T-helper 22 cell (primary cell): ENCODE measurements around the gene STXBP5.

Source experiments
- DNase-seq: peaks from one replicate; pipeline ENCODE4 v3.0.0-alpha.2; 2020; ENCODE audit warnings: low read depth

The STXBP5 gene

GRCh38 chr6:147204060-147204785 lies at the start of gene STXBP5:
Gene STXBP5 (plus strand): TSS chr6:147204417. CDS start chr6:147204533, 116 bp downstream.
- peak; percentile 10 for DNase-seq

- no peak for DNase-seq
Observed at GRCh38 chr6:147154454-147154853, 49.8 kb upstream of the STXBP5 start.

GRCh38 chr6:147156218-147156617 lies 48.0 kb upstream of the STXBP5 start:
- no peak for DNase-seq

- no peak for DNase-seq
Observed at GRCh38 chr6:147156799-147157382, 47.3 kb upstream of the STXBP5 start.

- no peak for DNase-seq
Observed at GRCh38 chr6:147157930-147158329, 46.3 kb upstream of the STXBP5 start.

- no peak for DNase-seq
Observed at GRCh38 chr6:147158881-147159280, 45.3 kb upstream of the STXBP5 start.

GRCh38 chr6:147159536-147160374 lies 44.5 kb upstream of the STXBP5 start:
- no peak for DNase-seq

GRCh38 chr6:147160593-147160992 lies 43.6 kb upstream of the STXBP5 start:
- DNase-seq = no peak

GRCh38 chr6:147161253-147161973 lies 42.8 kb upstream of the STXBP5 start:
- DNase-seq = no peak

GRCh38 chr6:147161974-147162495 lies 42.2 kb upstream of the STXBP5 start:
- no peak for DNase-seq

- no peak for DNase-seq
Observed at GRCh38 chr6:147164761-147165160, 39.5 kb upstream of the STXBP5 start.

- no peak for DNase-seq
Observed at GRCh38 chr6:147166360-147166944, 37.8 kb upstream of the STXBP5 start.

- DNase-seq = no peak
Observed at GRCh38 chr6:147166992-147167391, 37.2 kb upstream of the STXBP5 start.

- no peak for DNase-seq
Observed at GRCh38 chr6:147167576-147168461, 36.4 kb upstream of the STXBP5 start.

GRCh38 chr6:147169529-147169928 lies 34.7 kb upstream of the STXBP5 start:
- DNase-seq = no peak

GRCh38 chr6:147170269-147170668 lies 33.9 kb upstream of the STXBP5 start:
- DNase-seq = no peak

GRCh38 chr6:147173140-147173539 lies 31.1 kb upstream of the STXBP5 start:
- DNase-seq = no peak

GRCh38 chr6:147173675-147174308 lies 30.4 kb upstream of the STXBP5 start:
- no peak for DNase-seq

GRCh38 chr6:147176795-147177194 lies 27.4 kb upstream of the STXBP5 start:
- no peak for DNase-seq

- DNase-seq = no peak
Observed at GRCh38 chr6:147177286-147177685, 26.9 kb upstream of the STXBP5 start.
